Skin epidermis (tissue), 12 donors: ENCODE data around the gene P4HA2.
A peak's percentile ranks its signal among the peaks of the same experiment; 100 is the strongest.

Experiments used
- H3K27ac ChIP-seq, 21 experiments: fragments of 200-600 bp; sonication (generic) in 11 of 21; one replicate each; pipeline ENCODE4 v1.5.0; 2020; ENCODE audit warnings: mild to moderate bottlenecking in 3 of 21, inconsistent platforms in 2 of 21, moderate library complexity in 2 of 21
- H3K4me3 ChIP-seq, 7 experiments: fragments of 200-600 bp; sonication (generic) in 2 of 7; one replicate each; pipeline ENCODE4 v1.5.0; 2020; ENCODE audit warnings: inconsistent platforms in 2 of 7, mild to moderate bottlenecking in 2 of 7, moderate library complexity in 1 of 7

Gene P4HA2

DNA sequence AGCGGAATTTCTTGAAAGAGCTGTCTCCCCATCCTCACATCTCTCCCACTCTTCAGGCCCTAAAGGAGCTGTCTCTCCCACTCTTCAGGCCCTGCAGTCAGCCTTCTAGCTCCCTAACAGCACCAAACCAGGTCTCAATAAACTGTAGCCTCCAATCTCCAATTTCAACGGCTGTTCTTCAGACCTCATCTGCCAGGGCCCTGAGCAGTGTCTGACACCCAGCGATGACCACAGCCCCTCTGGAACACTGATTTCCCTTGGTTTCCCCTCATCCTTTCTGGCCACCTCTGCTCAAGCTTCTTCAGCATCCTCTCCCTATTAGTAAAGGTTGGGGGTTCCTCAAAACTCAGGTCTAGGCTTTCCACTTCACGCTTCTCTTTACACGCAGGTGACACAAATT lies 1.6 kb upstream of the P4HA2 start:
- Histone ChIP-seq H3K27ac (no peak overlapping the region), H3K4me3 (no peak overlapping the region)

GRCh38 chr5:132228241-132229035 lies 785 bp upstream of the P4HA2 start:
- Histone ChIP-seq H3K4me3 (peak overlapping the region; percentile 66 to 91 (median 73)), H3K27ac (peak overlapping the region in 19 of 21 experiments; percentile 70 to 94 (median 89))

DNA sequence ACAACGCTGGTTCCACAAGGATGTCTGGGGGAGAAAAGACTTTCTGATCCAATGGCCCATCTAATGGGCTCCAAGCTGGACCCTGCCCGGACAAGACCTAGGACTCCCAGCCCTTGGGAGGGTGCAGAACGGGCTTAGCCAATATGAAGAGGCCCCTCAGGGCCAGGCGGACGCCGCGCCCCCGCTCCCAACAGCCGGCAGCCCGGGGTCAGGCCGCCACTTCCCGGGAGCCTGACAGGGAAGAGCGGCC lies 493 bp downstream of the P4HA2 start:
- Histone ChIP-seq H3K4me3 (peak overlapping the region; percentile 66 to 91 (median 73)), H3K27ac (peak overlapping the region in 20 of 21 experiments; percentile 70 to 94 (median 88))

GRCh38 chr5:132226516-132227234 lies 978 bp downstream of the P4HA2 start:
- Histone ChIP-seq H3K4me3 (peak overlapping the region; percentile 66 to 91 (median 73)), H3K27ac (peak overlapping the region in 19 of 21 experiments; percentile 70 to 94 (median 89))

DNA sequence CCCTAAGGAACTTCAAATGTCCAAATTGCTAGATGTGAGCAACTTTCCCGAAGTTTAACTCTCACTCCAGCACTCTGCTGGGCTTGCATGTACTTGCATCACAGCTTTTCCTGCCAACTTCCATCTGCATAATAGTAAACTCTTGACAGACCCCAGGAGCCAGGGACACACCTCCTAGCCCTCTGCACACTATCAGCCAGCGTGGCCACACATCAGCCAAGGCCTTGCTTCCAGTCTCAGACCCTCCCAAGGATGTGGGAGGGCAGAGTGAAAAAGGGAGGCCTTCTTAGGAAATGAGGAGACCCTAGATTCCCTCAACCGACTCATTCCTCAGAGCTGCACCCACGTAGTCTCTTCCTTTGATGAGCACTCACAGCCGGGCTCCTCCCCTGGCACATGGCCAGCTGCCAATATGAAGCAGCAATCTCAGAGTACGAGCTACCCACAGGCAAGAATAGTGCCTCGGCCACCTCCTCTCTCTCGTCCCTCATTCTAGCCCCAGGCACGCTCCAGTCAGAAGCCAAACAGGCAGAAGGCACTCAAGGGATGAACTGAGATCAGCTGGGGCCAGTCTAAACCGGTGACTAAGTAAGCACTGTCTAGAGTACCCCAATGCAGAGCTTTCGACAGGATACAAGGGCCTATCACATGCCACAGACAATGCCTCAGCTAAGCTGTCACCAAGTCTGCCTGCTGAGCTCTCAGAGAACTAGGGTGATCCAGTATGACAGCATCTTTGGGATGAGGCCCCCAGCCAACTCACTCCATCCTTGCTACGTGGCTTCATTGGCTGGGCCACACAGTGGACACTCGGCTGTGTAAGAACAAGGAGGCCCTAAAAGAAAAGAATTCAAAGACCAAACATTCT lies 2.3 kb downstream of the P4HA2 start:
- Histone ChIP-seq H3K4me3 (peak overlapping the region in 1 of 7 experiments; percentile 3), H3K27ac (peak overlapping the region in 18 of 21 experiments; percentile 43 to 94 (median 63))

- H3K27ac ChIP-seq: peak overlapping the region in 19 of 21 experiments; percentile 18 to 94 (median 63)
- peak overlapping the region in 1 of 7 experiments; percentile 3 for H3K4me3 ChIP-seq
Measured at GRCh38 chr5:132224716-132225115, 2.9 kb downstream of the P4HA2 start.

- Histone ChIP-seq H3K27ac (peak overlapping the region in 13 of 21 experiments; percentile 2 to 94 (median 64)), H3K4me3 (no peak overlapping the region)
Measured at GRCh38 chr5:132223861-132224260, 3.8 kb downstream of the P4HA2 start.

DNA sequence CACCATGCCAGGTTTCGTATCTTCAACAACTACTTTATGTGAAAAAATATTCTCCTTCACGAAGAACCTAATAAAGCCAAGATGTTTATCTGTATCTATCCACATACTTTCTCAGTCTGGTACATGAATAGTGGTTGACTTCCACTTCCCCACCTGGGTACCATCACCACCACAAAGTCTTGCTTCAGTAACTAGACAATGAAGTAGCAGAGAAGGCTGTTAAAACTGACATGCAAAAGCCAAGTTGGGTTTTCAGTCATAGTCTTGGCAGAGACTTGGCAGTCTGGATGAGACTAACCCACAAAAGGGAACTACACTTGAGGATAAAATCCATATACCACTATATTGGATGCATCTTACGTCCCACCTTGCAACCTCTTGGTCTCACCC lies 5.0 kb downstream of the P4HA2 start:
- Histone ChIP-seq H3K4me3 (no peak overlapping the region), H3K27ac (peak overlapping the region in 13 of 21 experiments; percentile 9 to 76 (median 45))

GRCh38 chr5:132221781-132222648 lies 5.6 kb downstream of the P4HA2 start:
- Histone ChIP-seq H3K4me3 (no peak overlapping the region), H3K27ac (peak overlapping the region in 16 of 21 experiments; percentile 9 to 76 (median 44))

- peak overlapping the region in 7 of 21 experiments; percentile 10 to 58 (median 21) for H3K27ac ChIP-seq
Measured at GRCh38 chr5:132220491-132220890, 7.2 kb downstream of the P4HA2 start.

GRCh38 chr5:132219981-132220380 lies 7.7 kb downstream of the P4HA2 start:
- peak overlapping the region in 6 of 21 experiments; percentile 10 to 46 (median 20) for H3K27ac ChIP-seq
- H3K4me3 ChIP-seq: no peak overlapping the region

More at GRCh38 chr5:132220491-132220890, 7.2 kb downstream of the P4HA2 start:
- H3K4me3 ChIP-seq: no peak overlapping the region

GRCh38 chr5:132219289-132219970 lies 8.2 kb downstream of the P4HA2 start:
- no peak overlapping the region for H3K4me3 ChIP-seq
- peak overlapping the region in 3 of 21 experiments; percentile 21 to 46 (median 25) for H3K27ac ChIP-seq

DNA sequence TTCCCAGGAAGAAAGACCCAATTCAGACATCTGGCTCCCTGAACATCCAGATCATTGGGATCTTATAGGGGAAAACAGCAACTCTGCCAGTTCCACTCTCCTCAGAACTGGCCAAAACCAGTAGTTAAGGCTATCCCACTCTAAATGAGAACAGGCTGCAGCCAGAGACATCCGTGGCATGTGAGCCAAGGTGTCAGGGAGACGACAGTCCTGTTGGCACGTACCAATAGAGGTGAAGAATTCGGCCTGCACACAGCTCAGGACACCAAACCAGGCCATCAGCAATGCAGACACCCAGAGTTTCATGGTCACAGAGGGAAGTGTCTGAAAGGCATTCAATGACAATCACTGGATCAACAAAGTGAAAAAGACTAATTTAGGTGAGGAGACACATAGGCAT lies 9.3 kb downstream of the P4HA2 start:
- no peak overlapping the region for H3K27ac ChIP-seq

DNA sequence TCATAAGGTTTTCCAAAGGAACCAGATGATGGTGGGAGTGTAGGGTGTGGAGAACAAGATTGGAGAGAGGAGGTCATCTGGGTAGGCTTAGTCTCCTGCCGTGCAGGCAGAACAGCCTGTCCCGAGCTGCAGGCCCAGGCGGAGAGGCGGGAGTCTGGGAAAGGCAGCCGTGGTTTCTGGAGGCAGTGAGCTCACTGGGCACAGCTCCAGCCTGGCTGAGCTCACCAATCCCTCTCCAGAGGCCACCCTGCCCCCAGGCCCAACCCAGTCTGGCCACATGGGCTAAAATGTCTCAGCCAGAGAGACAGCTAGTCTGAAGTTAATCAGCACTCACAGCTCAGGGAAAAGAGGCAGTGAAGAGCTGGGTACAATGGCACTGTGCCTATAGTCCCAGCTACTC lies 12.3 kb downstream of the P4HA2 start:
- Histone ChIP-seq H3K27ac (peak overlapping the region in 18 of 21 experiments; percentile 18 to 80 (median 65)), H3K4me3 (no peak overlapping the region)

More for the DNA sequence above, 9.3 kb downstream of the P4HA2 start:
- no peak overlapping the region for H3K4me3 ChIP-seq

DNA sequence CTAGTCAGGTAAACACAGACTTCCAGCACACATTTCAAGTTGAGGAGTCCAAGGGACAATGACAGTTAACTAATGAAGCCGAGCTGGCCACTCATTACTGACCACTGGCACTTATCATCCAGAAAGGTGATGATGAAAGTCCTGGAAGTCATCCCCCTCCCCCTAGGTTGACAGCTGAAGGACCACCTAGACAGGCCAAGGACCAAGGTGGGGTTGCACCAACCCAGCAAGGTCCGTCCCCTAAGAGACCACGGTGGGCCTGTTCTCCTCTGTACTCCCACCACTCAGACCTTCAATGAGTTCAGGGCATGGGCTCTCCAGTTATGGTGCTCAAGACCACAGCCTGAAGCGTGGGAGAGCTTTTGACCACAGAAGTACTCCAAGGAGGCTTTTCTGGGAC lies 13.2 kb downstream of the P4HA2 start:
- Histone ChIP-seq H3K4me3 (no peak overlapping the region), H3K27ac (peak overlapping the region in 19 of 21 experiments; percentile 18 to 80 (median 64))

GRCh38 chr5:132213666-132214065 lies 14.0 kb downstream of the P4HA2 start:
- peak overlapping the region in 1 of 21 experiments; percentile 13 for H3K27ac ChIP-seq
- no peak overlapping the region for H3K4me3 ChIP-seq

DNA sequence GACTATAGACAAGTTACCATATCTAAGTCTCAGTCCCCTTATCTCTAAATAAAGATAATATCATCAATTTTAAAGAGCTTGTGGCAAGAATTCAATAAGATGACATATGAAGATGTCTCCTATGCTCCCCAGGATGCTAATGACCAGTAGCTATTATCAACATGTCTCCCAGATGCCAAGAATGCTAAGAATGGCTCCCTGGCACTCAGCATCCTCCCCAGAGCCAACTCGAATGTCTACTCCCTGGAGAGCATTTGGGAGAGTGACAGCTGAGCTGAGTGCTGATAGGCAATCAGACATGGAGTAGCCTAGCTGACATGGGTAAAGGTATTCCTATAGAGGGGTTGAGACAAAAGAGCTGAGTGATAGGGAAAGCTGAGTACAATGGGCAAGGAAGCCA lies 15.9 kb downstream of the P4HA2 start:
- Histone ChIP-seq H3K4me3 (no peak overlapping the region), H3K27ac (no peak overlapping the region)

- no peak overlapping the region for H3K4me3 ChIP-seq
- H3K27ac ChIP-seq: no peak overlapping the region
Measured at GRCh38 chr5:132210944-132211343, 16.7 kb downstream of the P4HA2 start.
